Calu3 (cell line): ENCODE results near the gene TENT5C. TPM values are rescaled to one million over a fixed set of nuclear protein-coding genes. Genes with fewer than 3 reads are reported as not detected.

Source experiments
- BruUV-seq: library from RNA; stranded (reverse); fragments of 400-500 nt; replicated peaks from 2 replicates; lab custom pipeline; 2021; lab: Mats Ljungman, UMichigan
- CTCF ChIA-PET: fragments of 300-600 bp; sonication (Branson Sonifier 250); formaldehyde crosslinking; loops from one replicate; lab custom pipeline; 2022; ENCODE audit warnings: antibody characterized with exemption; lab: Charles Lee
- DNase-seq: peaks from one replicate; pipeline ENCODE4 v3.0.0; 2022
- H3K27ac Mint-ChIP-seq: one replicate; pipeline ENCODE4 v1.8.0; 2022; ENCODE audit warnings: mixed read lengths; ENCODE audit not compliant: unreplicated experiment
- H3K27me3 Mint-ChIP-seq: one replicate; pipeline ENCODE4 v1.8.0; 2022; ENCODE audit warnings: mixed read lengths; ENCODE audit not compliant: unreplicated experiment
- H3K36me3 Mint-ChIP-seq: one replicate; pipeline ENCODE4 v1.8.0; 2022; ENCODE audit warnings: mild to moderate bottlenecking, moderate library complexity, mixed read lengths; ENCODE audit not compliant: insufficient read depth, unreplicated experiment
- H3K4me1 Mint-ChIP-seq: one replicate; pipeline ENCODE4 v1.8.0; 2022; ENCODE audit warnings: mild to moderate bottlenecking, low read depth, mixed read lengths; ENCODE audit not compliant: unreplicated experiment
- H3K4me3 Mint-ChIP-seq: one replicate; pipeline ENCODE4 v1.8.0; 2022; ENCODE audit warnings: mild to moderate bottlenecking, low read depth, moderate library complexity, mixed read lengths; ENCODE audit not compliant: unreplicated experiment
- H3K9me3 Mint-ChIP-seq: one replicate; pipeline ENCODE4 v1.8.0; 2022; ENCODE audit warnings: low read depth, mixed read lengths; ENCODE audit not compliant: unreplicated experiment
- CTCF ChIP-seq: fragments of 200-600 bp; IDR thresholded peaks from one replicate; pipeline ENCODE4 v1.8.0; 2022; ENCODE audit warnings: antibody characterized with exemption; ENCODE audit not compliant: unreplicated experiment
- intact Hi-C: fragments of 100-400 bp; cut with micrococcal nuclease; formaldehyde crosslinking; loops from one replicate; pipeline ENCODE4 v1.10.0; 2022; ENCODE audit not compliant: unreplicated experiment
- total RNA-seq: library from RNA; stranded (reverse); gene quantifications from 2 replicates; pipeline ENCODE4 v1.2.3, GENCODE V29; 2022

The TENT5C gene
- total RNA-seq, 1 experiment from 2014 or later = 0.28 TPM

GRCh38 chr1:117607471-117607870 lies 1.6 kb downstream of the TENT5C start:
- DNase-seq = no peak
- CTCF ChIA-PET = interaction anchor here (1.6 kb wide), 1 partner anchor 36 kb away, joined by 3 read pairs; no protein-coding TSS in a partner anchor
- BruUV-seq = no TSS peak
- peaks cover 53% of the 10 kb centered on the region for H3K27me3 Mint-ChIP-seq
- TF ChIP-seq CTCF = no peak
- H3K4me3 Mint-ChIP-seq = no peak overlapping the region
- intact Hi-C loops = no loop called here
- H3K36me3 Mint-ChIP-seq = peaks cover 8% of the 10 kb centered on the region
- H3K9me3 Mint-ChIP-seq = no peaks in the 10 kb centered on the region
- H3K27ac Mint-ChIP-seq = no peak overlapping the region
- no peaks in the 10 kb centered on the region for H3K4me1 Mint-ChIP-seq

- no peaks in the 10 kb centered on the region for H3K9me3 Mint-ChIP-seq
- CTCF ChIA-PET = no interaction called here
- no peaks in the 10 kb centered on the region for H3K4me1 Mint-ChIP-seq
- H3K4me3 Mint-ChIP-seq = no peak overlapping the region
- H3K27me3 Mint-ChIP-seq = peaks cover 53% of the 10 kb centered on the region
- no peak overlapping the region for H3K27ac Mint-ChIP-seq
- DNase-seq = no peak
- BruUV-seq = no TSS peak
- intact Hi-C loops = no loop called here
- H3K36me3 Mint-ChIP-seq = peaks cover 8% of the 10 kb centered on the region
- no peak for TF ChIP-seq CTCF
These were observed 2.3 kb downstream of the TENT5C start for GRCh38 chr1:117608115-117608615.

- CTCF ChIA-PET = no interaction called here
- H3K9me3 Mint-ChIP-seq = no peaks in the 10 kb centered on the region
These were observed 2.9 kb downstream of the TENT5C start for GRCh38 chr1:117608758-117609157.

GRCh38 chr1:117609471-117609911 lies 3.6 kb downstream of the TENT5C start:
- TF ChIP-seq CTCF = no peak
- CTCF ChIA-PET = no interaction called here
- no peaks in the 10 kb centered on the region for H3K4me1 Mint-ChIP-seq
- H3K27ac Mint-ChIP-seq = no peak overlapping the region
- H3K36me3 Mint-ChIP-seq = peaks cover 8% of the 10 kb centered on the region
- no peaks in the 10 kb centered on the region for H3K9me3 Mint-ChIP-seq
- intact Hi-C loops = no loop called here
- H3K4me3 Mint-ChIP-seq = no peak overlapping the region
- no TSS peak for BruUV-seq
- DNase-seq = no peak
- H3K27me3 Mint-ChIP-seq = peaks cover 43% of the 10 kb centered on the region

More at GRCh38 chr1:117608758-117609157, 2.9 kb downstream of the TENT5C start:
- H3K27ac Mint-ChIP-seq = no peak overlapping the region
- H3K4me3 Mint-ChIP-seq = no peak overlapping the region
- peaks cover 8% of the 10 kb centered on the region for H3K36me3 Mint-ChIP-seq
- no peak for DNase-seq
- no TSS peak for BruUV-seq
- TF ChIP-seq CTCF = no peak
- H3K4me1 Mint-ChIP-seq = no peaks in the 10 kb centered on the region
- peaks cover 47% of the 10 kb centered on the region for H3K27me3 Mint-ChIP-seq
- intact Hi-C loops = no loop called here
